Measurements from ENCODE around the gene DSEL. TPM values are rescaled to one million over a fixed set of nuclear protein-coding genes. Genes with fewer than 3 reads are reported as not detected.

DSEL gene
- total RNA-seq (15.7 and 18.9 TPM in 2 replicates), polyA plus RNA-seq (3.3 and 4.0 TPM in 2 replicates)

GRCh38 chr18:67516539-67517443, at the start of gene DSEL:
Gene DSEL, minus strand, starts transcription at chr18:67516720. Its CDS starts 2,112 bp downstream, at chr18:67514608.
- Histone ChIP-seq H3K9me2 (replicated peaks; ENCODE audit: insufficient read depth) (no peaks in the 10 kb centered on the region), H2AFZ (peak within 1 kb of the TSS; percentile 93), H3K36me3 (replicated peaks; ENCODE audit: insufficient read depth, low read depth) (no peaks in the 10 kb centered on the region), H3K4me1 (ENCODE audit: insufficient read depth) (peaks cover 12% of the 10 kb centered on the region), H3K79me2 (peaks cover 24% of the 10 kb centered on the region), H4K20me1 (ENCODE audit: insufficient read depth, poor library complexity, severe bottlenecking) (no peaks in the 10 kb centered on the region), H3K9me3 (ENCODE audit: low read depth) (no peaks in the 10 kb centered on the region), H3K4me3 (peak within 1 kb of the TSS; percentile 92), H3K27ac (peak within 1 kb of the TSS; percentile 87), H3K4me2 (peak within 1 kb of the TSS; percentile 83), H3K27me3 (no peaks in the 10 kb centered on the region)
- DNase-seq (ENCODE audit: low spot score), result peak; percentile 99
- under 1% methylated on average over 48 of the region's 79 CpGs for WGBS (ENCODE audit: low lambda C conversion rate, missing lambda C conversion rate)
- TF ChIP-seq EZH2phosphoT487 (IDR thresholded peaks at IDR 0.05; ENCODE audit: low read depth, severe bottlenecking, unreplicated experiment) (no peak), EZH2 (IDR thresholded peaks at IDR 0.05; ENCODE audit: borderline replicate concordance) (no peak), CTCF (IDR thresholded peaks at IDR 0.05; ENCODE audit: poor library complexity) (no peak)

GRCh38 chr18:67553437-67553836, 36.9 kb upstream of the DSEL start:
- no peaks in the 10 kb centered on the region for H3K36me3 ChIP-seq (replicated peaks; ENCODE audit: insufficient read depth, low read depth)
- H3K9me2 ChIP-seq (replicated peaks; ENCODE audit: insufficient read depth), result no peaks in the 10 kb centered on the region
- no peak for DNase-seq (ENCODE audit: low spot score)
- no peak overlapping the region for H3K4me2 ChIP-seq
- no peak overlapping the region for H3K4me3 ChIP-seq
- H3K27ac ChIP-seq, result no peak overlapping the region
- 74% methylated on average over 2 of the region's 2 CpGs for WGBS (ENCODE audit: low lambda C conversion rate, missing lambda C conversion rate)
- no peak overlapping the region for H2AFZ ChIP-seq
- no peaks in the 10 kb centered on the region for H3K9me3 ChIP-seq (ENCODE audit: low read depth)
- no peak for TF ChIP-seq CTCF (IDR thresholded peaks at IDR 0.05; ENCODE audit: poor library complexity)
- no peak for TF ChIP-seq EZH2phosphoT487 (IDR thresholded peaks at IDR 0.05; ENCODE audit: low read depth, severe bottlenecking, unreplicated experiment)
- no peak for TF ChIP-seq EZH2 (IDR thresholded peaks at IDR 0.05; ENCODE audit: borderline replicate concordance)
- no peaks in the 10 kb centered on the region for H4K20me1 ChIP-seq (ENCODE audit: insufficient read depth, poor library complexity, severe bottlenecking)
- no peaks in the 10 kb centered on the region for H3K4me1 ChIP-seq (ENCODE audit: insufficient read depth)
- no peaks in the 10 kb centered on the region for H3K79me2 ChIP-seq
- no peaks in the 10 kb centered on the region for H3K27me3 ChIP-seq

GRCh38 chr18:67550872-67551520, 34.5 kb upstream of the DSEL start:
- Histone ChIP-seq H2AFZ (no peak overlapping the region), H3K36me3 (replicated peaks; ENCODE audit: insufficient read depth, low read depth) (no peaks in the 10 kb centered on the region), H3K27me3 (no peaks in the 10 kb centered on the region), H4K20me1 (ENCODE audit: insufficient read depth, poor library complexity, severe bottlenecking) (no peaks in the 10 kb centered on the region), H3K27ac (no peak overlapping the region), H3K9me2 (replicated peaks; ENCODE audit: insufficient read depth) (no peaks in the 10 kb centered on the region), H3K9me3 (ENCODE audit: low read depth) (no peaks in the 10 kb centered on the region), H3K4me2 (no peak overlapping the region), H3K4me1 (ENCODE audit: insufficient read depth) (no peaks in the 10 kb centered on the region), H3K4me3 (no peak overlapping the region), H3K79me2 (no peaks in the 10 kb centered on the region)
- 84% methylated on average over 3 of the region's 3 CpGs for WGBS (ENCODE audit: low lambda C conversion rate, missing lambda C conversion rate)
- TF ChIP-seq CTCF (IDR thresholded peaks at IDR 0.05; ENCODE audit: poor library complexity) (no peak), EZH2phosphoT487 (IDR thresholded peaks at IDR 0.05; ENCODE audit: low read depth, severe bottlenecking, unreplicated experiment) (no peak), EZH2 (IDR thresholded peaks at IDR 0.05; ENCODE audit: borderline replicate concordance) (no peak)
- DNase-seq (ENCODE audit: low spot score), result no peak

All from hepatocyte (in vitro differentiated cells).